ENCODE results near the gene NR2C2.

The NR2C2 gene

GRCh38 chr3:15014606-15015328 lies 67.4 kb downstream of the NR2C2 start:
- Histone ChIP-seq H4K8ac (ENCODE audit: low read depth, low read length) (no peak overlapping the region), H3K9ac (ENCODE audit: low read length) (no peak overlapping the region), H4K91ac (ENCODE audit: low read depth, low read length) (no peak overlapping the region), H3K4me1 (ENCODE audit: control insufficient read depth in 1 of 2, insufficient read depth in 2 of 2, low read length in 2 of 2) (peaks cover 6 to 19% of the 10 kb centered on the region in 2 experiments), H4K12ac (ENCODE audit: low read depth, low read length) (no peak overlapping the region), H2AFZ (ENCODE audit: insufficient read depth, low read length, poor library complexity) (no peak overlapping the region), H3K4me2 (ENCODE audit: low read length) (no peak overlapping the region), H2AK5ac (ENCODE audit: low read length) (no peak overlapping the region), H3K14ac (ENCODE audit: low read length) (no peak overlapping the region), H3K23ac (ENCODE audit: low read length) (no peak overlapping the region), H3K79me1 (ENCODE audit: low read length) (no peaks in the 10 kb centered on the region), H2BK5ac (ENCODE audit: low read depth, low read length, poor library complexity) (no peak overlapping the region), H3K27me3 (ENCODE audit: insufficient read depth, low read length) (no peaks in the 10 kb centered on the region), H3K4ac (ENCODE audit: low read depth, low read length) (no peak overlapping the region), H3K27ac (ENCODE audit: low read depth, low read length) (no peak overlapping the region), H2BK120ac (ENCODE audit: insufficient read depth, low read length, poor library complexity) (no peak overlapping the region), H3K36me3 (ENCODE audit: control insufficient read depth in 1 of 2, insufficient read depth in 2 of 2, low read length in 2 of 2) (peaks cover 18 to 23% of the 10 kb centered on the region in 2 experiments), H3K79me2 (ENCODE audit: control insufficient read depth, insufficient read depth, low read length, poor library complexity) (no peaks in the 10 kb centered on the region), H3K9me3 (ENCODE audit: insufficient read depth, low read depth, low read length) (no peaks in the 10 kb centered on the region), H2BK12ac (ENCODE audit: low read length) (no peak overlapping the region), H3K4me3 (ENCODE audit: low read depth, low read length) (no peak overlapping the region), H3K18ac (ENCODE audit: low read length) (no peak overlapping the region)
- no peak for DNase-seq
- no CpG with 5 or more reads among the region's 3 CpGs for WGBS (ENCODE audit: extremely low coverage, insufficient coverage, insufficient read length)

GRCh38 chr3:15015456-15015855 lies 68.1 kb downstream of the NR2C2 start:
- no CpG with 5 or more reads among the region's 4 CpGs for WGBS (ENCODE audit: extremely low coverage, insufficient coverage, insufficient read length)
- no peaks in the 10 kb centered on the region for H3K9me3 ChIP-seq (ENCODE audit: insufficient read depth, low read depth, low read length)
- H3K27me3 ChIP-seq (ENCODE audit: insufficient read depth, low read length) = no peaks in the 10 kb centered on the region
- no peak for DNase-seq
- H2BK12ac ChIP-seq (ENCODE audit: low read length) = no peak overlapping the region
- H4K12ac ChIP-seq (ENCODE audit: low read depth, low read length) = no peak overlapping the region
- H2BK120ac ChIP-seq (ENCODE audit: insufficient read depth, low read length, poor library complexity) = no peak overlapping the region
- no peak overlapping the region for H4K91ac ChIP-seq (ENCODE audit: low read depth, low read length)
- no peak overlapping the region for H3K4me3 ChIP-seq (ENCODE audit: low read depth, low read length)
- no peak overlapping the region for H4K8ac ChIP-seq (ENCODE audit: low read depth, low read length)
- no peak overlapping the region for H3K18ac ChIP-seq (ENCODE audit: low read length)
- no peak overlapping the region for H3K4me2 ChIP-seq (ENCODE audit: low read length)
- H3K23ac ChIP-seq (ENCODE audit: low read length) = no peak overlapping the region
- peaks cover 20 to 28% of the 10 kb centered on the region in 2 experiments for H3K36me3 ChIP-seq (ENCODE audit: control insufficient read depth in 1 of 2, insufficient read depth in 2 of 2, low read length in 2 of 2)
- no peak overlapping the region for H3K14ac ChIP-seq (ENCODE audit: low read length)
- peaks cover 6 to 16% of the 10 kb centered on the region in 2 experiments for H3K4me1 ChIP-seq (ENCODE audit: control insufficient read depth in 1 of 2, insufficient read depth in 2 of 2, low read length in 2 of 2)
- H3K4ac ChIP-seq (ENCODE audit: low read depth, low read length) = no peak overlapping the region
- no peak overlapping the region for H2BK5ac ChIP-seq (ENCODE audit: low read depth, low read length, poor library complexity)
- H3K9ac ChIP-seq (ENCODE audit: low read length) = no peak overlapping the region
- no peak overlapping the region for H2AFZ ChIP-seq (ENCODE audit: insufficient read depth, low read length, poor library complexity)
- H3K79me1 ChIP-seq (ENCODE audit: low read length) = no peaks in the 10 kb centered on the region
- no peak overlapping the region for H3K27ac ChIP-seq (ENCODE audit: low read depth, low read length)
- H3K79me2 ChIP-seq (ENCODE audit: control insufficient read depth, insufficient read depth, low read length, poor library complexity) = no peaks in the 10 kb centered on the region
- H2AK5ac ChIP-seq (ENCODE audit: low read length) = no peak overlapping the region

- Histone ChIP-seq H3K4me2 (ENCODE audit: low read length) (no peak overlapping the region), H3K36me3 (ENCODE audit: control insufficient read depth in 1 of 2, insufficient read depth in 2 of 2, low read length in 2 of 2) (peaks cover 24 to 38% of the 10 kb centered on the region in 2 experiments), H2BK5ac (ENCODE audit: low read depth, low read length, poor library complexity) (no peak overlapping the region), H2AFZ (ENCODE audit: insufficient read depth, low read length, poor library complexity) (no peak overlapping the region), H3K14ac (ENCODE audit: low read length) (no peak overlapping the region), H3K27me3 (ENCODE audit: insufficient read depth, low read length) (no peaks in the 10 kb centered on the region), H3K9ac (ENCODE audit: low read length) (no peak overlapping the region), H4K8ac (ENCODE audit: low read depth, low read length) (no peak overlapping the region), H3K79me1 (ENCODE audit: low read length) (no peaks in the 10 kb centered on the region), H4K12ac (ENCODE audit: low read depth, low read length) (no peak overlapping the region), H2AK5ac (ENCODE audit: low read length) (no peak overlapping the region), H3K4me1 (ENCODE audit: control insufficient read depth in 1 of 2, insufficient read depth in 2 of 2, low read length in 2 of 2) (peaks cover 3 to 7% of the 10 kb centered on the region in 2 experiments), H3K4ac (ENCODE audit: low read depth, low read length) (no peak overlapping the region), H3K18ac (ENCODE audit: low read length) (no peak overlapping the region), H3K9me3 (ENCODE audit: insufficient read depth, low read depth, low read length) (no peaks in the 10 kb centered on the region), H3K79me2 (ENCODE audit: control insufficient read depth, insufficient read depth, low read length, poor library complexity) (no peaks in the 10 kb centered on the region), H3K4me3 (ENCODE audit: low read depth, low read length) (no peak overlapping the region), H2BK12ac (ENCODE audit: low read length) (no peak overlapping the region), H3K23ac (ENCODE audit: low read length) (no peak overlapping the region), H4K91ac (ENCODE audit: low read depth, low read length) (no peak overlapping the region), H3K27ac (ENCODE audit: low read depth, low read length) (no peak overlapping the region), H2BK120ac (ENCODE audit: insufficient read depth, low read length, poor library complexity) (no peak overlapping the region)
- WGBS (ENCODE audit: extremely low coverage, insufficient coverage, insufficient read length) = no CpG with 5 or more reads among the region's 2 CpGs
- DNase-seq = no peak
These were observed 69.8 kb downstream of the NR2C2 start for GRCh38 chr3:15017191-15017590.

- Histone ChIP-seq H3K27me3 (ENCODE audit: insufficient read depth, low read length) (no peaks in the 10 kb centered on the region), H3K23ac (ENCODE audit: low read length) (no peak overlapping the region), H3K27ac (ENCODE audit: low read depth, low read length) (peak overlapping the region; percentile 4), H4K12ac (ENCODE audit: low read depth, low read length) (no peak overlapping the region), H3K9me3 (ENCODE audit: insufficient read depth, low read depth, low read length) (no peaks in the 10 kb centered on the region), H3K4me3 (ENCODE audit: low read depth, low read length) (no peak overlapping the region), H4K91ac (ENCODE audit: low read depth, low read length) (no peak overlapping the region), H3K4me1 (ENCODE audit: control insufficient read depth in 1 of 2, insufficient read depth in 2 of 2, low read length in 2 of 2) (peaks cover 10 to 17% of the 10 kb centered on the region in 2 experiments), H2BK5ac (ENCODE audit: low read depth, low read length, poor library complexity) (no peak overlapping the region), H3K36me3 (ENCODE audit: control insufficient read depth in 1 of 2, insufficient read depth in 2 of 2, low read length in 2 of 2) (peaks cover 20 to 34% of the 10 kb centered on the region in 2 experiments), H3K14ac (ENCODE audit: low read length) (no peak overlapping the region), H2AK5ac (ENCODE audit: low read length) (no peak overlapping the region), H4K8ac (ENCODE audit: low read depth, low read length) (no peak overlapping the region), H3K18ac (ENCODE audit: low read length) (no peak overlapping the region), H3K79me2 (ENCODE audit: control insufficient read depth, insufficient read depth, low read length, poor library complexity) (no peaks in the 10 kb centered on the region), H3K4ac (ENCODE audit: low read depth, low read length) (no peak overlapping the region), H2BK12ac (ENCODE audit: low read length) (no peak overlapping the region), H2BK120ac (ENCODE audit: insufficient read depth, low read length, poor library complexity) (peak overlapping the region; percentile 4), H3K9ac (ENCODE audit: low read length) (no peak overlapping the region), H3K79me1 (ENCODE audit: low read length) (no peaks in the 10 kb centered on the region), H3K4me2 (ENCODE audit: low read length) (no peak overlapping the region), H2AFZ (ENCODE audit: insufficient read depth, low read length, poor library complexity) (no peak overlapping the region)
- WGBS (ENCODE audit: extremely low coverage, insufficient coverage, insufficient read length) = no CpG with 5 or more reads among the region's 5 CpGs
- DNase-seq = no peak
These were observed 75.9 kb downstream of the NR2C2 start for GRCh38 chr3:15023249-15023648.

Data from trophoblast cell (in vitro differentiated cells and primary cell).